Epithelial cell of umbilical artery (primary cell): Measurements from ENCODE around the gene PPP6R1. TPM values are rescaled to one million over a fixed set of nuclear protein-coding genes. Genes with fewer than 3 reads are reported as not detected.

Experiments used
- total RNA-seq: library from RNA; depleted of rRNA; stranded (reverse); fragments of >200 nt; gene quantifications from 2 replicates; pipeline ENCODE4 v1.2.3, GENCODE V29; 2014

PPP6R1 gene, protein sequence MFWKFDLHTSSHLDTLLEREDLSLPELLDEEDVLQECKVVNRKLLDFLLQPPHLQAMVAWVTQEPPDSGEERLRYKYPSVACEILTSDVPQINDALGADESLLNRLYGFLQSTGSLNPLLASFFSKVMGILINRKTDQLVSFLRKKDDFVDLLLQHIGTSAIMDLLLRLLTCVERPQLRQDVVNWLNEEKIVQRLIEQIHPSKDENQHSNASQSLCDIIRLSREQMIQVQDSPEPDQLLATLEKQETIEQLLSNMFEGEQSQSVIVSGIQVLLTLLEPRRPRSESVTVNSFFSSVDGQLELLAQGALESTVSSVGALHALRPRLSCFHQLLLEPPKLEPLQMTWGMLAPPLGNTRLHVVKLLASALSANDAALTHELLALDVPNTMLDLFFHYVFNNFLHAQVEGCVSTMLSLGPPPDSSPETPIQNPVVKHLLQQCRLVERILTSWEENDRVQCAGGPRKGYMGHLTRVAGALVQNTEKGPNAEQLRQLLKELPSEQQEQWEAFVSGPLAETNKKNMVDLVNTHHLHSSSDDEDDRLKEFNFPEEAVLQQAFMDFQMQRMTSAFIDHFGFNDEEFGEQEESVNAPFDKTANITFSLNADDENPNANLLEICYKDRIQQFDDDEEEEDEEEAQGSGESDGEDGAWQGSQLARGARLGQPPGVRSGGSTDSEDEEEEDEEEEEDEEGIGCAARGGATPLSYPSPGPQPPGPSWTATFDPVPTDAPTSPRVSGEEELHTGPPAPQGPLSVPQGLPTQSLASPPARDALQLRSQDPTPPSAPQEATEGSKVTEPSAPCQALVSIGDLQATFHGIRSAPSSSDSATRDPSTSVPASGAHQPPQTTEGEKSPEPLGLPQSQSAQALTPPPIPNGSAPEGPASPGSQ
- 20.1 and 22.3 TPM in 2 replicates for total RNA-seq

DNA sequence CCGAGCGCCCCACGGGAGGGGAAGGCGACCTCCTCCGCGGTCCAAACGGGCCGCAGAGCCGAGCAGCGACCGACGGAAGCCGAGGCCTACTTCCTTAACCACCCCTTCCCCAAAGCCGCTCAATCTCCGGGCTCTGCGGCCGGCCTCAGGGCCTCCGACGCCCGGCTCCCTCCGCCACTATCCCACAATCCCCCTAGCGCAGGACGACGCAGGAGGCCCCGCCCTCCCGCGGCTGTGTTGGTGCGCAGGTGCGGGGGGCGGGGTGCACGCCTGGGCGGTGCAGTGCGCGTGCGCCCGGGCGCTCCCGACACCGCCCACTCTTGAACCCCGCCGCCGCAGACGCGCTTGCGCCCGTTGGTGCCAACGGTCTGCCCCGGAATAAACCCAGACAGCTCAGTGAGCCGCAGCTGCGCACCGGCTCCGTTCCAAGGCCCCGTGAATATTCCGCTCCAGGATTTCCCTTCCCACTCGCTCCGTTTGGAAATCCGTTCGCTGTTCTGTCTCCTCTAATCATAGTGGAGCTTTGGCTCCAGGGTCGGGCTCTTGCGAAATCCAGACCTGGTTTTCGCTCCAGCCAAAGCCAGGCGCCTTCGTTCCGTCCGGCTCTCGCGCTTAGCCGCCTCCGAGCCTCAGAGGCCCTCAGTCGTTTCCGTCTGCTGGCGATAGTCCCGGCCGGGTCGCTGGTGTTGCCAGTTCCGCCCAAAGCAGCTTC, at the start of gene PPP6R1:
PPP6R1 (minus strand) TSS at position 190 of the 712 bp plus-strand sequence. CDS start 11,914 bp downstream, outside the sequence.

DNA sequence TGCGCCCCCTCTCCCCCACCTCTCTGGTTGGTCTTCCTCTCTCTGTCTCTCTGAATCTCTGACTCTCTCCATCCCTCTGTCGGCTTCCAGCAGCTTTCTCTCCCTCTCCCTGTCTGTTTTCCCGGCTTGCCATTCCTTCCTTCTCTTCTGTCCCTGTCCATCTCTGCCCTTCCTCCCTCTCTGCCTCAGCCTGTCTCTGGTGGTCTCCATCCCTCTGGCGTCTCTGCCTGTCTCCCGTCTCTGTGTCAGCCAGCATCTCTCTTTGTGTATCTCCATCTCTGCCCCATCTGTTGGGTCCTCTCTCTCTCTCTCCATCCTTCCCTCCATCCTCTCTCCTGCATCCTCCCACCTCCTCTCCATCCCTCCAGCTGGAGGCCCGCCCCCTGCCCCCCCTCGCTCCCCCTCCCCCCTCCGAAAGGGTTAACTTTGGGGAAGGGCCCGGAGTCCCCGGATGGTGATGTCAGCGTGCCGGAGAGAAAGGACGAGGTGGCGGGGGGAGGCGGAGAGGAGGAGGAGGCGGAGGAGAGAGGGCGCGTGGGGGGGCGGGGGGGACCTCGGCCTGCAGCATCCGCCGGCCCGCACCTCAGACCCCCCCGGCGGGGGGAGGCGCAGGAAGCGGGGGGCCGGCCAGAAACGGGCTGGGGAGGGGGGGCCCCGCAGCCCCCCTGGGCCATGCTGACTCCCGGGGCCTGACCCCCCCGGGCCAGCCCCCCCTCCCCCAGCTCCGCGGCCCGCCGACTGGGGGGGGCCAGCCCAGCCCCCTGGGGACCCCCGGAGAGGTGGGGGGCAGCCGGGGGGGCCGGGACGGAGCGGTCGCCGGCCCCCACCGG, 24.9 kb upstream of the PPP6R1 start, which contains the start of gene BRSK1:
BRSK1 (plus strand) TSS at position 450 of the 830 bp plus-strand sequence. CDS start 446 bp downstream, outside the sequence.

DNA sequence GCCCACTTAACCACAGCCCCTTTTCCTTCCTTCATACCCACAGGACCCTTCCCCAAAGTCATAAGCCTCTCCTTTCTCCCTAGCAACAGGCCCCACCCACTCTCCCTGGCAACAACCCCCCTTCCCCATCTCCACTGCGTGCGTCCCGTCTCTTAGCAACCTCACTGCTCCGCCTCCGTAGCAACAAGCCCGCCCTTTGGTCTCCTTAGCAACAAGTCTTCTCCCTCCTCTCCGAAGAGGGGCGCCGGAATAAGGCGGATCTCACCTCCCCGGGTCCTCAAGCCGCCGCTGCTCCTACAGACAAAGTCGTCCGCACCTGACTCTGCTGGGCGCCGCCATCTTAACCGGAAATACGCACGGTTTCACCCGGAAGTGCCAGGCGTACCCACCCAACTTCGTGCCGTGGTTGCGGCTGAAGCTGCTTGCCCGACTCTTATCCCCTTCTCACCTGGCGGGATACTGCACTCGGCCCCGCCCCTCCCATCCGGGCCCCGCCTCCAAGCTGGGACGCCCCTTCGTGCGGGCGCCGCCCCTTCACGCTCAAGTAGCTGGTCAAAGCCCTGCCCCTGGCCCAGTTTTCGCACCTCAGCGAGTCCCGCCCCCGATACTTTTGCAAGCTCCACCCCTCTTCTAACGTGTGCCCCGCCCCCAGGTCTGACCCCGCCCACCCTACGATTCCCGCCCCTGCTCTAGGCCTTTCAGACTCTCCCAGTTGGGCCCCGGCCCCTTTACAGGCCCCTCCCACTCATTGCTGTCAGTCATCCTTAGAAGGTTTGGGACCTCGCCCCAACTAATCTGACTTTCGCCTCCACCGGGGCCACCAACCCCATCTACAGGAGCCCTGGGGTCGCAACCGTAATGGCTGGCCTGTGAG, 21.2 kb upstream of the PPP6R1 start, which contains the start of gene HSPBP1:
HSPBP1 (minus strand) TSS at position 341 of the 874 bp plus-strand sequence. CDS start 502 bp downstream, outside the sequence.

DNA sequence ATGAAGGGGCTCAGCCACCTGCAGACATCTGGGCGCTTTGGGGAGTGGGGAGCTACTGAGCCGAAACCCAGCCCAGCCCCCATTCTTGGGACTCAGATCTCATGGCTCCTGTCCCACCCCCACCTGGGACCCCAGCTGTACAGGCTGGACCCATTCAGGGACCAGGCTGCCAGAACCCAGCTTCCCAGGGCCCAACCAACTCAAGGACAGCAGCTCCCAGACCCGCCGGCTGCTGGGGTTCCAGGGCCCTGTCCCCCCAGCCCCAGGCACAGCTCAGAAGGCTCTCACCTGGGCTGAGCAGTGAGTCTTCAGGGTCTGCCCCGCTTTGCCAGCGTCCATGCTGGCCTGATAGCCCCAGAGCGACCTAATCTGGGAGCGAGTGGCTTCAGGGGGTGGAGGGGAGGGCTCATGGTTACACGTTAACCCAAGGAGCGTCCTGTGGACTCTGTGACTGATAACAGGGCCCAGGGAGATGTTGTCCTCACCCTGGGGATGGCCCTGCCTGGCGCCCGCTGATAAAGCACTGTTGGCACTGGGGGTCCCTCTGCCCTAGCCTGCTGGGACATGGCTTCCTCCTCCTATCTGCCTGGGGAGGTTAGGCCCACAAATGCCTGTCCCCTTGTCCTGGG, 30.3 kb downstream of the PPP6R1 start, which contains the start of gene TMEM86B:
TMEM86B (minus strand) TSS at position 361 of the 629 bp plus-strand sequence; CDS start at position 339, 22 bp downstream.

DNA sequence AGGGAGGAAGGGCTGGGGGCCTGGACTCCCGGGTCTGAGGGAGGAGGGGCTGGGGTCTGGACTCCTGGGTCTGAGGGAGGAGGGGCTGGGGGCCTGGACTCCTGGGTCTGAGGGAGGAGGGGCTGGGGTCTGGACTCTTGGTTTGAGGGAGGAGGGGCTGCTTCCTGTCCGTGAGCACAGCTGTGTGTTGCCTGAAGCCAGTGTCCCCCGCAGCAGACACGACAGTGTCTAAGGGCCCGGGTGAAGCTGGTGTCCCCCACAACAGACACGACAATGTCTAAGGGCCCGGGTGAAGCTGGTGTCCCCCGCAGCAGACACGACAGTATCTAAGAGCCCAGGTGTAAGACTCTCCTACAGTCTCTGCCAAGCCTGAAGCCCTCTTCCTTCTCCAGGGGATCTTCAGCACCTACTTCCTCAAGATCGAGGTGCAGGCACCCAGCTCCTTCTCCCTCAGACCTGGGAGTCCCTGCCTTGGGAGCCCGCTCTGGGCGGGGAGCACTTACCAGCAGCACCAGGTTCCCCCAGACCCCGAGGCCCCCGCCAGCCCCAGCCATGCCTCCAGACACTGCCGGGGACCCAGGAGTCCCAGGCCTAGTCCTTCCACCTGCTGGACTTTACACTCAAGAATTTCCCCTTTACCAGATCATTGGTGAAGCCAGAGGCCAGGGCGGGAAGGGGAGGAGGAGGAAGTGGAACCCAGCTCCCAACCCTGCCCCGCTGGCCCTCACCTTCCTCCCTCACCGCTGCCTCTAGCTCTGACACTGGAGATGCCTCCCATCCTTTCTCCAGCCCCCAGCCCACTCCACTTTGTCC, 49.7 kb downstream of the PPP6R1 start, which contains the start of gene PTPRH:
PTPRH (minus strand) TSS at position 622 of the 813 bp plus-strand sequence; CDS start at position 554, 68 bp downstream.

Other genes with a start within 250 kb of the PPP6R1 start
- gene GP6, start 220.8 kb downstream of the PPP6R1 start, total RNA-seq: not detected in 2 replicates
- 6.7 and 14.9 TPM in 2 replicates for gene RDH13, start 195.9 kb downstream of the PPP6R1 start, total RNA-seq
- 5.9 and 12.0 TPM in 2 replicates for gene EPS8L1, start 183.1 kb downstream of the PPP6R1 start, total RNA-seq
- gene PPP1R12C, start 141.4 kb downstream of the PPP6R1 start, total RNA-seq: 32.8 and 35.7 TPM in 2 replicates
- gene TNNT1, start 109.8 kb downstream of the PPP6R1 start, total RNA-seq: 0.65 and 1.4 TPM in 2 replicates
- gene TNNI3, start 101.3 kb downstream of the PPP6R1 start, total RNA-seq: not detected in 2 replicates
- 0.32 and 0.76 TPM in 2 replicates for gene DNAAF3, start 92.4 kb downstream of the PPP6R1 start, total RNA-seq
- gene SYT5, start 78.7 kb downstream of the PPP6R1 start, total RNA-seq: not detected in 2 replicates
- 0.32 and 3.5 TPM in 2 replicates for gene PTPRH, start 49.5 kb downstream of the PPP6R1 start, total RNA-seq
- gene TMEM86B, start 30.3 kb downstream of the PPP6R1 start, total RNA-seq: 0.32 and 0.91 TPM in 2 replicates
- 29.6 and 38.0 TPM in 2 replicates for gene HSPBP1, start 21.1 kb upstream of the PPP6R1 start, total RNA-seq
- gene BRSK1, start 25.0 kb upstream of the PPP6R1 start, total RNA-seq: 0.61 and 0.65 TPM in 2 replicates
- gene TMEM150B, start 66.3 kb upstream of the PPP6R1 start, total RNA-seq: not detected in 2 replicates
- 3.9 and 4.7 TPM in 2 replicates for gene KMT5C, start 80.9 kb upstream of the PPP6R1 start, total RNA-seq
- under 0.01 TPM in 1 of 2 replicates, not detected in the other for gene COX6B2, start 95.7 kb upstream of the PPP6R1 start, total RNA-seq
- not detected in 2 replicates for gene GARIN5B, start 104.2 kb upstream of the PPP6R1 start, total RNA-seq
- gene IL11, start 111.4 kb upstream of the PPP6R1 start, total RNA-seq: 0.46 and 2.6 TPM in 2 replicates
- not detected in 2 replicates for gene TMEM190, start 117.8 kb upstream of the PPP6R1 start, total RNA-seq
- 0.65 TPM in 1 of 2 replicates, not detected in the other for gene TMEM238, start 125.3 kb upstream of the PPP6R1 start, total RNA-seq
- 112 and 274 TPM in 2 replicates for gene RPL28, start 126.9 kb upstream of the PPP6R1 start, total RNA-seq
- 168 and 599 TPM in 2 replicates for gene UBE2S, start 148.8 kb upstream of the PPP6R1 start, total RNA-seq
- gene SHISA7, start 184.3 kb upstream of the PPP6R1 start, total RNA-seq: not detected in 2 replicates
- 50.6 and 74.1 TPM in 2 replicates for gene ISOC2, start 202.6 kb upstream of the PPP6R1 start, total RNA-seq
- gene C19orf85, start 205.7 kb upstream of the PPP6R1 start, total RNA-seq: not detected in 2 replicates
- 0.30 and 2.6 TPM in 2 replicates for gene ZNF628, start 217.6 kb upstream of the PPP6R1 start, total RNA-seq
- gene NAT14, start 226.2 kb upstream of the PPP6R1 start, total RNA-seq: 11.7 and 18.2 TPM in 2 replicates
- 0.32 and 2.3 TPM in 2 replicates for gene SSC5D, start 229.4 kb upstream of the PPP6R1 start, total RNA-seq